GM12801 (cell line): ENCODE data around the gene KCNJ6.

ENCODE experiments used
- TF ChIP-seq, protein P1 (sequence below): IDR thresholded peaks from one replicate; pipeline ENCODE4 v1.5.1; 2011; ENCODE audit warnings: control low read depth; ENCODE audit not compliant: insufficient read length; ENCODE audit errors: extremely low read depth

The KCNJ6 gene

DNA sequence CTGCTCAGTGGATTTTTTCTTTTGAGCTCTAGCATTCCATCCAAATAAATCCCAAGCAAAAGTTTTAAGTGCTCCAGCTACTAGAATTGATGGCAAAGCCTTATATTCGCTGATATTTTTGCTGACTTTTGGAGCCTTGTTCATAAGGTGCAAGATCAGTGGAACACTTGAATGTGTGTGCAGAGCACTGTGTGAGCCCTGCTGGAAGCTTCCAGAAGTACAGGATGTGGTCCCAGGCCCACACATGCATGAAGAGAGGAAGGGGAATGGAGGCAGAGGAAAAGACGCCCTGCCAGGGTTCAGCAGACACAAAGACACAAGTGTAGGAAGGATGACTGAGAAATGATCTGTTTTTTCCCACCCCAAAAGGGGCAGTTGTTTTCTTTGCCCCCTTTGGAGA is 169.4 kb downstream of the KCNJ6 start:
- TF ChIP-seq, protein P1, sequence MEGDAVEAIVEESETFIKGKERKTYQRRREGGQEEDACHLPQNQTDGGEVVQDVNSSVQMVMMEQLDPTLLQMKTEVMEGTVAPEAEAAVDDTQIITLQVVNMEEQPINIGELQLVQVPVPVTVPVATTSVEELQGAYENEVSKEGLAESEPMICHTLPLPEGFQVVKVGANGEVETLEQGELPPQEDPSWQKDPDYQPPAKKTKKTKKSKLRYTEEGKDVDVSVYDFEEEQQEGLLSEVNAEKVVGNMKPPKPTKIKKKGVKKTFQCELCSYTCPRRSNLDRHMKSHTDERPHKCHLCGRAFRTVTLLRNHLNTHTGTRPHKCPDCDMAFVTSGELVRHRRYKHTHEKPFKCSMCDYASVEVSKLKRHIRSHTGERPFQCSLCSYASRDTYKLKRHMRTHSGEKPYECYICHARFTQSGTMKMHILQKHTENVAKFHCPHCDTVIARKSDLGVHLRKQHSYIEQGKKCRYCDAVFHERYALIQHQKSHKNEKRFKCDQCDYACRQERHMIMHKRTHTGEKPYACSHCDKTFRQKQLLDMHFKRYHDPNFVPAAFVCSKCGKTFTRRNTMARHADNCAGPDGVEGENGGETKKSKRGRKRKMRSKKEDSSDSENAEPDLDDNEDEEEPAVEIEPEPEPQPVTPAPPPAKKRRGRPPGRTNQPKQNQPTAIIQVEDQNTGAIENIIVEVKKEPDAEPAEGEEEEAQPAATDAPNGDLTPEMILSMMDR, result no peak

DNA sequence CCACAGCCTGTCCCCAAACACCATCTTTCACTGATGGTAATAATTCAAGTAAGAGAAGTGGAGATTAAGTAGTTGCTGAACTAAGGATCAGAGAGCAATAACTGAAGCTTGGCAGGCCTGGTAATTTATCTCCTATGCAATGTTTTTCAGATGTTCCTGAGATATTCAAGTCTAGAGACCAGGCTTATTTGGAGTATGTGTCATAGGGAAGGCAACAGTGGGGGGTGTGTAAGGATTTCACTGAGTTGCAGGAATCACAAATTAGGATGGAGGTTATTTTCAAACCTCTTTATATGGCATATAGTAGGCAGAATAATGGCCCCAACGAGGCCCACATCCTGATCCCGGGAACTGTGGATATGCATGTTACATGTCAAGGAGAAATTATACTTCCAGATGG is 171.7 kb downstream of the KCNJ6 start:
- TF ChIP-seq, protein P1, result no peak

DNA sequence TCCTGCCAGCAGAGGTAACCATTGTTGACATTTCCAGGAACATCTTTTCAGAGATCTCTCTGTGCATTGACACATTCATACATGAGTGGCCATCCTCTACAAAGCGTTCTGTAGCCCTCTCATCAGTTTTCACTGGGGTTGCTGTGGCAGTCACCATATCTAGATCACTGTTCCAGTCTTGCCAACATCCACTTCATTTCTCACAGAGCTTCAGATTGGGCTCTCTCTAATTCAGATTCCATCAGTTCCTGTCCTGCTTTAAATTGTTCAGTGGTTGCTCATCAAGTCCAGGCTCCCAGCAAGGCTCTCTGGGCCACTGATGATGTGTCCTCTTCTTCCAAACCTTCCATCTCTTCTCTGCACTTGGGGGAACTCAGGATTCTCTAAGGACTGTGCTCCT is 173.7 kb downstream of the KCNJ6 start:
- TF ChIP-seq, protein P1, result no peak

DNA sequence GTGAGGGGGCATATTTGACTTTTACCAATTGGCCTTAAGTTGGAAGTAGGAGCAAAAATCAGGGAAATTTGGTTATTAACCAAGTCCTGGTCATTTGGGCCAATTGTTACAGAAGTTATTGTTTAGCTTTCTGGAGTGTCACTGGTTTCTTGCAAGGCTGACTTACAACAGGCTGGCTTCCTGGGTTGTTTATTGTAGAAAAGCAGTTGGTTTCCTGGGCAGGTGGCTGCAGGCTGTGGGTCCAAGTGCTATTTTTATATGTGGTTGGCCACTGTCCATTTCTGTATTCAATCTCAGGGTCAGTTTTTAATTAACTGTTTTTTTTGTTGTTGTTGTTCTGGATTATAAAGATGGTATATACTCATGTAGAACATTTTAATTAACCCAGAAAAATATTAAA is 174.1 kb downstream of the KCNJ6 start:
- TF ChIP-seq, protein P1, result no peak

DNA sequence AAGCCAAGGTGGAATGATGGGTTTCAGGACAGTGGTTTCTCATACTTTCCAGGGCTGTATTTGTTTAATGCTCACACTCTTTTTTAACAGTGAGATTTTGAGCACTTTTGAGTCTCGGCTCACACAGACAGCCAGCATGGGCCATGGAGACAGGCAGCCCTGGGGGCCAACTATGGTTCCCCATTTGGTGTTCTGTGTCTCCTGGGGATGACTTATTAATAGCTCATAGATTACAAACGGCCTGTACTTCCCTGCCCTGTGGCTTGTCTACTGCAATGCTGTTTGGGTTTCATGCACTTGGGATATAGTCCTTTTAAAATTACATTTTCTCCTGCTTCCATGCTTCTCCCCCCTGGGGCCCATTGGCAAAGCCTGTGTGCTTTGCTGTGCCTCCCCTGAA is 178.3 kb downstream of the KCNJ6 start:
- TF ChIP-seq, protein P1, result no peak

DNA sequence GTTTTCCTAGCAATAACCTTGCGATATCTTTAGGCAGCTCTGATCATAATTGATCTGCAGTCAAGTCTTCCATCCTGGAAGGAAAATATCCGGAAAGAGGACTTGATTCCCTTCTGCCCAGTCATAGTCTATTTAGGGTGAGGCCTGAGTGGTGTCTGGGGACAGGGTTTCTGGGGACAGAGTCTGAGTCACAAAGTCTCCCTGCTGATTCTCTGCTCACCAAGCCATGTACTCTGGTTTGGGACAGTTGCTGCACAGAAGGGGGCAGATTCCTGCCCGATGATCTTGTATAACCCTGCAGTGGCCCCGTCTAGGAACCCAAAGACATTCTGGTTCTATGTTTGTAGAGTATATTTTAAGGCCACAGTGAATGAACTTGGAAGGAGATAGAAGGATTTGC is 178.8 kb downstream of the KCNJ6 start:
- TF ChIP-seq, protein P1, result no peak

DNA sequence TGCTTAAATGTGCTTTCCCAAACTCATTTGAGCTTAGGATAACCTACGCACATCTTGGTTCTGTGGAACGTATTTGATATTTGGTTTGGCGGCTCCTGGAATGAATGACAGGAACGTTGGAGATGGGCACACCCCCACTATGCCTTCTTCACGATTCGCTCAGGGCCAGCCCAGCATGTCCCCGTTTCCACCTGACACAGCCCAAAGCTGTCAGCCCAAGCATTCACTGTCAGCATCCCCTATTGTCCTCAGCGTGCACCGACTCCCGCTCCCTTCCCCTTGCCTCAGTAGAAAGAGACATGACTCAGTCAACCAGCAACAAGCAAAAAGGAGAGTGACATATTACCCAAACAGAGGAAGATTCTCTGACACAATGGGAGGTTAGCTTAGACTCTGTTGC is 181.4 kb downstream of the KCNJ6 start:
- TF ChIP-seq, protein P1, result no peak

DNA sequence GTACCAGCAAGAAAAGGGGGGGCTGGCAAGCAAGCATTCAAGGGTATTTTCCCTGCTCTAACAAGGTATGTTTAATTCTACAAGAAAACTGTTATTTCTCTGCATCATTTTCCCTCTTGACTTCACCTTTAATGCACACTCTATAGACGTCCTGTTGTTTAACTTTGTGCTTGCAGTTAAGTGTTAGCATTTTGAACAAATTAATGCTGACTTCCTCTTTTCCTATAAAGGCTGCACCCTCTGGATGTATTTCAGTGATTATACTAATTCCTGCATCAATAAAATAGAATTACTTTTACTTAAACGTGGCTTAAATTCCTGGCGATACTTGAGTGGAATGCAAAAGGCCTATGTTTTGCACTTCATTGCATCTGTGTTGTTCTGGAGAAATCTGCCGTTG is 183.3 kb downstream of the KCNJ6 start:
- TF ChIP-seq, protein P1, result no peak
